Heart right ventricle (tissue), 16 donors: Measurements from ENCODE around the gene GPT2. TPM values are rescaled to one million over a fixed set of nuclear protein-coding genes. Genes with fewer than 3 reads are reported as not detected.

Experiments
- ATAC-seq, 8 donors: fragments of 200-7000 bp; cut with Tn5 transposase; one replicate each; pipeline ENCODE4 v1.9.1; 2020; ENCODE audit warnings: mild to moderate bottlenecking in 8 of 8, moderate library complexity in 8 of 8, moderate number of reproducible peaks in 1 of 8
- DNase-seq, 2 donors: peaks; one replicate each; pipeline ENCODE4 v3.0.0-alpha.2; 2020
- H3K27ac ChIP-seq, 10 donors: fragments of 200-600 bp; sonication (generic) in 2 of 10; one replicate each; pipeline versions ENCODE4 v1.5.0 to v1.8.0; 2020 to 2022; ENCODE audit warnings: mild to moderate bottlenecking in 3 of 10
- H3K27me3 ChIP-seq, 7 donors: fragments of 200-600 bp; one replicate each; pipeline ENCODE4 v1.8.0; 2021 to 2022; ENCODE audit warnings: mild to moderate bottlenecking in 2 of 7
- H3K36me3 ChIP-seq, 9 donors: fragments of 200-600 bp; sonication (generic) in 1 of 9; one replicate each; pipeline versions ENCODE4 v1.5.0 to v1.8.0; 2020 to 2022; ENCODE audit warnings: mild to moderate bottlenecking in 2 of 9
- H3K4me1 ChIP-seq, 9 donors: fragments of 200-600 bp; sonication (generic) in 1 of 9; one replicate each; pipeline versions ENCODE4 v1.5.0 to v1.8.0; 2020 to 2022; ENCODE audit warnings: mild to moderate bottlenecking in 4 of 9
- H3K4me3 ChIP-seq, 10 donors: fragments of 200-600 bp; sonication (generic) in 2 of 10; one replicate each; pipeline versions ENCODE4 v1.5.0 to v1.8.0; 2020 to 2022; ENCODE audit warnings: mild to moderate bottlenecking in 7 of 10, moderate library complexity in 2 of 10
- H3K9me3 ChIP-seq, 11 donors: fragments of 200-600 bp in 10 of 11; sonication (generic) in 2 of 11; one replicate each; pipeline versions ENCODE4 v1.5.0 to v1.8.0; 2013 to 2022; ENCODE audit warnings: mild to moderate bottlenecking in 2 of 11, control low read depth in 1 of 11, moderate library complexity in 1 of 11
- WGBS, 2 donors: extraction: QIAGEN DNeasy Blood & Tissue Kit; methylation state at CpG; one replicate each; pipeline ENCODE4 v1.1.7; 2013; ENCODE audit warnings: inconsistent platforms in 1 of 2; 5-methylcytosine and 5-hydroxymethylcytosine counted together
- intact Hi-C, 10 donors: fragments of 100-400 bp; cut with DNase I; formaldehyde crosslinking; loops; one replicate each; pipeline versions ENCODE4 v1.11.1 to v1.14.2; 2022
- polyA plus RNA-seq, 2 donors: library from polyadenylated mRNA; stranded (reverse); fragments of 200-250 nt; gene quantifications; one replicate each; pipeline ENCODE4 v1.2.3, GENCODE V29; 2013
- total RNA-seq, 10 donors: library from RNA; stranded (reverse); fragmentation: NEBNext Ultra II Directional in 3 of 10; extraction: Animal tissue kit (Norgen Biotek cat#: 25700) in 3 of 10; gene quantifications; one replicate each; pipeline versions ENCODE4 v1.2.1 to v1.2.4, GENCODE V29; 2021 to 2023
- TF ChIP-seq, protein P1 (sequence below), 9 donors: fragments of 200-600 bp; sonication (generic) in 2 of 9; IDR thresholded peaks; one replicate each; pipeline versions ENCODE4 v1.5.0 to v1.8.0; 2021 to 2022; ENCODE audit warnings: antibody characterized with exemption in 9 of 9, mild to moderate bottlenecking in 5 of 9, moderate library complexity in 1 of 9
- donor health status: Arrhythmogenic right ventricular cardiomyopathy.
- donor health status: ischemic (EF 13 %, LVEDD 7.1; RV severe dilation, severe dysfunction).
- donor health status: healthy with polysubstance abuse.
- donor health status: DM: no; HTN: yes; CAD: no.
- donor health status: DM: no; HTN: no; CAD: no.
- donor health status: ischemic (EF 25% LVEDD 6.9; RV normal size, moderate dysfunction).
- donor health status: ischemic (EF 25% LVEDD 5.7; RV mildly dilated, moderate dysfunction).
- donor health status: healthy.
- donor health status: DM: yes; HTN: yes; CAD: no.
- donor health status: Ischemic cardiomyopathy.
- donor health status: ischemic (EF 35%, LVEDD 5.7; RV mildly dilated, moderate dysfunction).
- donor health status: nonischemic (EF 11% LVEDD 7.7; RV severe dilation, severe dysfunction).
- donor health status: DM: yes; HTN: yes; CAD: no.
- donor health status: PGD.
- donor health status: ischemic (EF 29% LVEDD 5.4; RV normal size, mild dysfunction).
- donor health status: nonischemic (EF 23%, LVEDD 6.1; RV moderate dilation, normal function).

GPT2 gene
- total and polyA plus RNA-seq, 12 donors, result 6.7 to 23.7 (median 17.3) TPM

DNA sequence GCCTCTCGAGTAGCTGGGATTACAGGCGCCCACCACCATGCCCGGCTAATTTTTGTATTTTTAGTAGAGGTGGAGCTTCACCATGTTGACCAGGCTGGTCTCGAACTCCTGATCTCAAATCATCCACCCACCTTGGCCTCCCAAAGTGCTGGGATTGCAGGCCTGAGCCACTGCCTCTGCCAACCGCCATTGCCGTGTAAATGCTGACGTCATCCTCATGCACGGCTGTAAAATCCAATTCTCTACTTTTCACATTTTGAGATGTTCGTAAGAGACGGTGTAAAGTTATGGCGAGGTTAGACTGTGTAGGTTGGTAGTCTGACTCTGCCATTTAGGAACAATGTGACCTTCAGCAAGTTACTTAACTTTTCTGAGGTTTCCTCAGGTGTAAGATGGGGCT is 91.0 kb downstream of the GPT2 start:
- DNase-seq (no peak), ATAC-seq (no peak)
- TF ChIP-seq, protein P1, sequence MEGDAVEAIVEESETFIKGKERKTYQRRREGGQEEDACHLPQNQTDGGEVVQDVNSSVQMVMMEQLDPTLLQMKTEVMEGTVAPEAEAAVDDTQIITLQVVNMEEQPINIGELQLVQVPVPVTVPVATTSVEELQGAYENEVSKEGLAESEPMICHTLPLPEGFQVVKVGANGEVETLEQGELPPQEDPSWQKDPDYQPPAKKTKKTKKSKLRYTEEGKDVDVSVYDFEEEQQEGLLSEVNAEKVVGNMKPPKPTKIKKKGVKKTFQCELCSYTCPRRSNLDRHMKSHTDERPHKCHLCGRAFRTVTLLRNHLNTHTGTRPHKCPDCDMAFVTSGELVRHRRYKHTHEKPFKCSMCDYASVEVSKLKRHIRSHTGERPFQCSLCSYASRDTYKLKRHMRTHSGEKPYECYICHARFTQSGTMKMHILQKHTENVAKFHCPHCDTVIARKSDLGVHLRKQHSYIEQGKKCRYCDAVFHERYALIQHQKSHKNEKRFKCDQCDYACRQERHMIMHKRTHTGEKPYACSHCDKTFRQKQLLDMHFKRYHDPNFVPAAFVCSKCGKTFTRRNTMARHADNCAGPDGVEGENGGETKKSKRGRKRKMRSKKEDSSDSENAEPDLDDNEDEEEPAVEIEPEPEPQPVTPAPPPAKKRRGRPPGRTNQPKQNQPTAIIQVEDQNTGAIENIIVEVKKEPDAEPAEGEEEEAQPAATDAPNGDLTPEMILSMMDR (IDR thresholded peaks at IDR 0.05), result no peak
- Histone ChIP-seq H3K4me1 (peaks cover 2 to 38% (median 31%) of the 10 kb centered on the region in 9 donors), H3K4me3 (no peak overlapping the region), H3K27ac (no peak overlapping the region), H3K9me3 (no peaks in the 10 kb centered on the region), H3K36me3 (peaks cover 0 to 19% (median 0%) of the 10 kb centered on the region in 9 donors), H3K27me3 (no peaks in the 10 kb centered on the region)
- WGBS, 2 donors, result 97% methylated on average over 11 of the region's 11 CpGs
- intact Hi-C loops, result loop anchor here in 1 of 10 donors (10.0 kb wide), 1 partner anchor 60 kb away; no protein-coding TSS in a partner anchor

DNA sequence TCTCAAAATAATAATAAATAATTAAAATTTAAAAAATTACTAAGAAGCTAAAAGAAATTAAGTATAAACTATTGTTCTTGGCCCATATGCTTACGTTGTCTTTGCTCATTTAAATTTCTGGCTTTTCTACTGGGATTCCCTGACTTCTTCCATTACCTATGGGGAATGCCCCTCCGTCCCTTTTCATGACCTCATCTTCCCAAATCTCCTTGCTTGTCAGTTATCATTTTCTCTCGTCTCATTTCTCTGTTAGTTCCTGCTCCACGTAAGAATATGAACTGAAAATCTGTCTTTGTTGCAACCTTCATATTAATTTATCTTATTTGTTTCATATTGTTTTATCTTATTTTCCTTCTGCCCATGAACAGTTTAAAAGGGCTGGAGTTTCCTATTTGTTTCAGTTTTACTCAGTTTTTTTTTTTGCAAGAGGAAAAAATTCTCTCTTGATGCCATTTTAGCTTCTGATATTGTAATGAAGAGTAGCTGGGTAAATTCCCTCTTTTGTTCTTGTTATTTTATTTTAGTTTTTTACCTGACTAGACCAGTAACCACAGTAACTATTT is 91.8 kb downstream of the GPT2 start:
- intact Hi-C loops, result loop anchor here in 1 of 10 donors (10.0 kb wide), 1 partner anchor 59 kb away; no protein-coding TSS in a partner anchor

DNA sequence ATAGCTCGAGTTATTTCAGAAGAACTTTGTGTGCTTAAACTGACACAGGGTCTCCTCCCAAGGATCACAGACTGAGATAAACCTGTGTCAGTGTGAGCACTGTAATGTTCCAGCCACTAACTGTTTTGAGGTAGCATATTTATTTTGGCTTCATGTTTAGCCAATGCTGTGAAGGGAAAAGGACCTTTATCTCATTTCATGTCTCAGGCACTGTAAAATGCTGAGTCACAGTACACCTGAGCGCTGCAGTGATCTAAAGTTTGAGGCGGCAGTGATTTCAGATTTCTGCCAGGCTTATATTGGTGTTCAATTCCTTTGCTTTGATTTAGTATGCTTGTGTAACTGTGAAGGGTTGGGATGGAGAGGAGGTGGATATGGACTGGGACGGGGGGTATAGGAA is 92.4 kb downstream of the GPT2 start:
- TF ChIP-seq, protein P1 (IDR thresholded peaks at IDR 0.05), result no peak
- intact Hi-C loops, result loop anchor here in 1 of 10 donors (10.0 kb wide), 1 partner anchor 58 kb away; no protein-coding TSS in a partner anchor

More for the DNA sequence above, 91.8 kb downstream of the GPT2 start:
- no peak for ATAC-seq
- Histone ChIP-seq H3K36me3 (peaks cover 0 to 11% (median 0%) of the 10 kb centered on the region in 9 donors), H3K27ac (no peak overlapping the region), H3K4me3 (no peak overlapping the region), H3K27me3 (no peaks in the 10 kb centered on the region), H3K9me3 (no peaks in the 10 kb centered on the region), H3K4me1 (peaks cover 2 to 30% (median 23%) of the 10 kb centered on the region in 9 donors)
- TF ChIP-seq, protein P1 (IDR thresholded peaks at IDR 0.05), result no peak
- WGBS, 2 donors, result 81 to 83% methylated on average over 4 of the region's 4 CpGs
- no peak for DNase-seq

More for the DNA sequence above, 92.4 kb downstream of the GPT2 start:
- peaks cover 2 to 25% (median 18%) of the 10 kb centered on the region in 9 donors for H3K4me1 ChIP-seq
- H3K27me3 ChIP-seq, result no peaks in the 10 kb centered on the region
- H3K27ac ChIP-seq, result no peak overlapping the region
- DNase-seq (no peak), ATAC-seq (no peak)
- H3K4me3 ChIP-seq, result no peak overlapping the region
- H3K36me3 ChIP-seq, result peaks cover 0 to 5% (median 0%) of the 10 kb centered on the region in 9 donors
- 86 to 87% methylated on average over 4 of the region's 4 CpGs for WGBS, 2 donors
- H3K9me3 ChIP-seq, result no peaks in the 10 kb centered on the region

Other genes with a start within 250 kb of the GPT2 start
- 100 to 1,000 TPM in 1 of 10 donors, 10 to 100 TPM in 9; 73.9 to 106 (median 91.3) TPM for gene VPS35, start 195.2 kb upstream of the GPT2 start, total RNA-seq
- gene VPS35, start 195.2 kb upstream of the GPT2 start, polyA plus RNA-seq, result 10 to 100 TPM; 12.7 to 36.7 TPM
- gene ORC6, start 194.7 kb upstream of the GPT2 start, total RNA-seq, result 1 to 10 TPM in 8 of 10 donors, under 1 TPM in 2; 0.56 to 2.7 (median 1.9) TPM
- gene ORC6, start 194.7 kb upstream of the GPT2 start, polyA plus RNA-seq, result 1 to 10 TPM; 2.5 TPM
- gene MYLK3, start 136.0 kb upstream of the GPT2 start, total RNA-seq, result 100 to 1,000 TPM; 220 to 458 (median 262) TPM
- 10 to 100 TPM; 63.5 to 69.5 TPM for gene MYLK3, start 136.0 kb upstream of the GPT2 start, polyA plus RNA-seq
- gene C16orf87, start 53.2 kb upstream of the GPT2 start, total RNA-seq, result 10 to 100 TPM in 9 of 10 donors, 1 to 10 TPM in 1; 8.6 to 17.8 (median 12.3) TPM
- gene C16orf87, start 53.2 kb upstream of the GPT2 start, polyA plus RNA-seq, result 1 to 10 TPM; 3.1 to 8.3 TPM
- gene DNAJA2, start 89.3 kb downstream of the GPT2 start, total RNA-seq, result 100 to 1,000 TPM in 1 of 10 donors, 10 to 100 TPM in 9; 74.8 to 107 (median 92.3) TPM
- 10 to 100 TPM; 47.3 to 52.6 TPM for gene DNAJA2, start 89.3 kb downstream of the GPT2 start, polyA plus RNA-seq